ENCODE measurements around the gene EMC10.
"Not testable (repeated sequence)": the region's sequence is repeated elsewhere in the genome, so short reads cannot be mapped to it uniquely, and the experiment has no call there.

EMC10 gene

GRCh38 chr19:50453243-50453642 is 23.1 kb upstream of the EMC10 start:
- no peak for DNase-seq

- DNase-seq = no peak
Observed at GRCh38 chr19:50455992-50456391, 20.3 kb upstream of the EMC10 start.

- no peak for DNase-seq
Observed at GRCh38 chr19:50457300-50457699, 19.0 kb upstream of the EMC10 start.

- DNase-seq = no peak
Observed at GRCh38 chr19:50458396-50459066, 17.8 kb upstream of the EMC10 start.

GRCh38 chr19:50459067-50459456 is 17.2 kb upstream of the EMC10 start:
- DNase-seq = no peak

GRCh38 chr19:50459638-50460037 is 16.7 kb upstream of the EMC10 start:
- DNase-seq = no peak

GRCh38 chr19:50460161-50460765 is 16.0 kb upstream of the EMC10 start:
- DNase-seq = no peak

- DNase-seq = peak; percentile 30
Observed at GRCh38 chr19:50461066-50461875, 15.0 kb upstream of the EMC10 start.

GRCh38 chr19:50462970-50463369 is 13.3 kb upstream of the EMC10 start:
- DNase-seq = no peak

GRCh38 chr19:50464348-50464747 is 12.0 kb upstream of the EMC10 start:
- DNase-seq = no peak

GRCh38 chr19:50465000-50465399 is 11.3 kb upstream of the EMC10 start:
- no peak for DNase-seq

GRCh38 chr19:50465986-50466705 is 10.2 kb upstream of the EMC10 start:
- no peak for DNase-seq

GRCh38 chr19:50466706-50467039 is 9.6 kb upstream of the EMC10 start:
- DNase-seq = no peak

GRCh38 chr19:50467566-50467965 is 8.7 kb upstream of the EMC10 start:
- no peak for DNase-seq

GRCh38 chr19:50468818-50469217 is 7.5 kb upstream of the EMC10 start:
- no peak for DNase-seq

GRCh38 chr19:50473336-50473735 is 3.0 kb upstream of the EMC10 start:
- not testable (repeated sequence) for DNase-seq

- DNase-seq = no peak
Observed at GRCh38 chr19:50475101-50475568, 1.2 kb upstream of the EMC10 start.

GRCh38 chr19:50475736-50476223 is 527 bp upstream of the EMC10 start:
- no peak for DNase-seq

GRCh38 chr19:50476907-50477238 is 566 bp downstream of the EMC10 start:
- DNase-seq = no peak

GRCh38 chr19:50477751-50478515 is 1.6 kb downstream of the EMC10 start:
- no peak for DNase-seq

- no peak for DNase-seq
Observed at GRCh38 chr19:50478901-50479715, 2.8 kb downstream of the EMC10 start.

All from activated CD4-positive, alpha-beta T cell treated with anti-CD3 and anti-CD28 coated beads for 1 hour (primary cell).